B cell (primary cell): ENCODE data around the gene C17orf100. TPM values are rescaled to one million over a fixed set of nuclear protein-coding genes. Genes with fewer than 3 reads are reported as not detected.
"Not testable (repeated sequence)": the region's sequence is repeated elsewhere in the genome, so short reads cannot be mapped to it uniquely, and the experiment has no call there.

Experiments
- ATAC-seq: fragments of 200-7000 bp; cut with Tn5 transposase; one replicate; pipeline ENCODE4 v1.10.0; 2021; ENCODE audit warnings: low read depth, mild to moderate bottlenecking, moderate number of reproducible peaks, moderate library complexity
- CTCF ChIA-PET: fragments of 350-600 bp; sonication (Branson Sonifier 250); formaldehyde crosslinking; loops from one replicate; lab custom pipeline; 2021; ENCODE audit warnings: antibody characterized with exemption, inconsistent platforms; lab: Charles Lee
- POLR2A ChIA-PET: fragments of 350-600 bp; sonication (Branson Sonifier 250); formaldehyde crosslinking; loops from one replicate; lab custom pipeline; 2021; ENCODE audit warnings: antibody characterized with exemption; lab: Charles Lee
- DNase-seq: peaks from one replicate; pipeline ENCODE4 v3.0.0; 2013
- H2AFZ ChIP-seq: 2 replicates; pipeline ENCODE4 v1.6.1; 2012; ENCODE audit warnings: mild to moderate bottlenecking, low read depth, low read length; ENCODE audit not compliant: insufficient read depth, poor library complexity, severe bottlenecking
- H3K27ac ChIP-seq, 2 donors: 1 replicate in 1 of 2; 2 replicates in 1 of 2; pipeline ENCODE4 v1.5.1; 2012 to 2013; ENCODE audit warnings: low read length in 2 of 2, mild to moderate bottlenecking in 2 of 2, moderate library complexity in 1 of 2
- H3K27me3 ChIP-seq, 4 experiments: fragments of 200-600 bp in 1 of 4; sonication (generic) in 1 of 4; replicated peaks in 1 of 4; 1 replicate in 2 of 4; 2 replicates in 2 of 4; pipeline versions ENCODE4 v1.6.1 to v1.7.0; 2013 to 2016; ENCODE audit warnings: low read length in 3 of 4, mild to moderate bottlenecking in 2 of 4, mixed read lengths in 1 of 4, moderate library complexity in 1 of 4; ENCODE audit not compliant: insufficient read depth in 4 of 4, control insufficient read depth in 3 of 4; ENCODE audit errors: control extremely low read depth in 1 of 4
- H3K36me3 ChIP-seq, 2 experiments: replicated peaks in 1 of 2; 1 replicate in 1 of 2; 2 replicates in 1 of 2; pipeline versions ENCODE4 v1.6.1 to v1.7.1; 2013; ENCODE audit warnings: low read length in 1 of 2; ENCODE audit not compliant: insufficient read depth in 2 of 2, control insufficient read depth in 1 of 2; ENCODE audit errors: control extremely low read depth in 1 of 2, extremely low read depth in 1 of 2
- H3K4me1 ChIP-seq, 2 donors: fragments of 200-600 bp in 1 of 2; sonication (generic) in 1 of 2; 1 replicate in 1 of 2; 2 replicates in 1 of 2; pipeline versions ENCODE4 v1.5.1 to v1.6.1; 2013 to 2017; ENCODE audit warnings: low read length in 2 of 2; ENCODE audit not compliant: control insufficient read depth in 2 of 2, insufficient read depth in 2 of 2
- H3K4me2 ChIP-seq: replicated peaks from 2 replicates; pipeline ENCODE3; 2012; ENCODE audit warnings: mild to moderate bottlenecking, low read depth, low read length; ENCODE audit not compliant: poor library complexity, severe bottlenecking
- H3K4me3 ChIP-seq, 5 experiments: fragments of 200-600 bp in 1 of 5; sonication (generic) in 1 of 5; 1 replicate in 3 of 5; 2 replicates in 2 of 5; pipeline versions ENCODE4 v1.5.1 to v1.7.0; 2011 to 2016; ENCODE audit warnings: low read length in 4 of 5, mild to moderate bottlenecking in 4 of 5, low read depth in 2 of 5, control low read depth in 1 of 5, moderate library complexity in 1 of 5; ENCODE audit not compliant: insufficient read depth in 1 of 5; ENCODE audit errors: control extremely low read depth in 1 of 5, extremely low read depth in 1 of 5
- H3K79me2 ChIP-seq: fragments of 200-600 bp; sonication (generic); one replicate; pipeline ENCODE4 v1.6.0; 2016; ENCODE audit warnings: low read length; ENCODE audit not compliant: control insufficient read depth, insufficient read depth
- H3K9ac ChIP-seq: fragments of 200-600 bp; sonication (generic); 2 replicates; pipeline ENCODE4 v1.6.1; 2017; ENCODE audit warnings: mild to moderate bottlenecking, low read length, moderate library complexity
- H3K9me3 ChIP-seq, 3 donors: one replicate each; pipeline versions ENCODE4 v1.6.1 to v1.7.1; 2013; ENCODE audit warnings: low read length in 2 of 3; ENCODE audit not compliant: control insufficient read depth in 2 of 3, insufficient read depth in 1 of 3; ENCODE audit errors: control extremely low read depth in 1 of 3
- H4K20me1 ChIP-seq: 2 replicates; pipeline ENCODE4 v1.6.0; 2012; ENCODE audit warnings: mild to moderate bottlenecking, low read length; ENCODE audit not compliant: insufficient read depth, control insufficient read depth, poor library complexity, severe bottlenecking
- H3K27ac Mint-ChIP-seq: one replicate; pipeline ENCODE4 v1.8.0; 2021; ENCODE audit warnings: mixed read lengths
- H3K27me3 Mint-ChIP-seq: one replicate; pipeline ENCODE4 v1.8.0; 2021; ENCODE audit warnings: mixed read lengths
- H3K4me1 Mint-ChIP-seq: one replicate; pipeline ENCODE4 v1.8.0; 2021; ENCODE audit warnings: mixed read lengths
- H3K4me3 Mint-ChIP-seq: one replicate; pipeline ENCODE4 v1.8.0; 2021; ENCODE audit warnings: mixed read lengths
- H3K9me3 Mint-ChIP-seq: one replicate; pipeline ENCODE4 v1.8.0; 2022; ENCODE audit warnings: mixed read lengths; ENCODE audit not compliant: insufficient read depth
- EZH2 ChIP-seq: IDR thresholded peaks from 2 replicates; pipeline ENCODE4 v1.6.1; 2012; ENCODE audit warnings: borderline replicate concordance, low read depth, mild to moderate bottlenecking, moderate library complexity, low read length; ENCODE audit not compliant: insufficient read depth, poor library complexity, severe bottlenecking
- WGBS: methylation state at CpG from one replicate; pipeline ENCODE4 v1.1.5; 2013; ENCODE audit warnings: missing lambda C conversion rate; ENCODE audit not compliant: insufficient coverage; 5-methylcytosine and 5-hydroxymethylcytosine counted together
- intact Hi-C: fragments of 100-400 bp; cut with micrococcal nuclease; formaldehyde crosslinking; loops from one replicate; pipeline ENCODE4 v1.10.0; 2022
- polyA plus RNA-seq: library from polyadenylated mRNA; depleted of rRNA; stranded (reverse); fragments of >200 nt; gene quantifications from 2 replicates; pipeline ENCODE4 v1.2.3, GENCODE V29; 2012
- total RNA-seq, 2 donors: library from RNA; stranded (reverse); fragments of 120-200 nt in 1 of 2; gene quantifications; 1 replicate in 1 of 2; 2 replicates in 1 of 2; pipeline versions ENCODE4 v1.2.3 to v1.2.4, GENCODE V29; 2013 to 2022
- TF ChIP-seq, protein P1 (sequence below): fragments of 200-600 bp; IDR thresholded peaks from one replicate; pipeline ENCODE4 v1.8.0; 2022; ENCODE audit warnings: antibody characterized with exemption, mild to moderate bottlenecking

C17orf100 gene
- total and polyA plus RNA-seq, 2 donors (not counting 1 experiment from before 2014, with no cell fraction given): 3.7 to 11.6 TPM

DNA sequence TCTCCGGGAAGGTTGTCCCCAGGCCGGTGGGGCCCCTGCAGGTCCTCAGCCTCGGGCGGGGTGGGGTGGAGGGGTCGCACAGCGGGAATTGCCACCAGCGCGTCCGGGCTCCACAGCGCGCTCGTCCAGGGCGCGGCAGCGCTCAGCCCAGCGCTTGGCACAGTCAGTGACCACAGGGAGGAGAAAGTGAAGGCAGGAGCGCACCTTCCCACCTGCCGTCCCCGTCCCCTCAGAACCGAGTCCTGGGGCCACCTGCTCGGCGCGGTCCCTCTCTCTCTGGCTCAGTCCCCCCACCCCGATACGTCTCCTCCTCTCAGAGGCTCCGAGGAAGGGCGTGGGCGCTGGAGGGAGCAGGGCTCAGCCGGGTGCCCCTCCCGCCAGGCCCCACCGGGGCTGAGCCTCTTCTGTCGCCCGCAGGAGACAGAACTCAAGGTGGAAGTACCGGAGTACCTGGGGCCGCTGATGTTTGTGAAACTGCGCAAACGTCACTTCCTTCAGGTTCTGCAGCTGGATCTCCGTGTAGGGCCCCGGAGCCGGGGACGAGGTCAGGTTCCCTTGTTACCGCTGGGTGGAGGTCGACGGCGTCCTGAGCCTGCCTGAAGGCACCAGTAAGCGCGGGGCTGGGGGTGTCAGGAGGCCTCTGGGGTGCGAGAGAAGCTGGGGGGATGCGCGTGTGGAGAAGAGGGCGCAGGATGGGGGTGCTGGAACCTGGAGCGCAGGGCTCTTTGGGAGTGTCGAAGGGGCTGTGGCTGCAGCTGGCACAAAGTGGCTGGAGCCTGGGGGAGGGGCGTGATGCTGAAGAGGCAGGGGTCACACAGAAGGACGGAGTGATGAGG is 5.5 kb downstream of the C17orf100 start:
- Histone ChIP-seq H3K27ac (peak overlapping the region; percentile 25 to 67), H3K9ac (peak overlapping the region; percentile 75), H3K4me1 (peaks cover 51 to 80% of the 10 kb centered on the region in 2 donors), H2AFZ (peak overlapping the region; percentile 79), H3K79me2 (peaks cover 19% of the 10 kb centered on the region), H3K4me2 (peak overlapping the region; percentile 86), H3K4me3 (peak overlapping the region in 4 of 5 experiments; percentile 42 to 73 (median 64))
- Mint-ChIP-seq H3K27ac (peak overlapping the region; percentile 94), H3K4me3 (peak overlapping the region; percentile 94), H3K4me1 (peaks cover 74% of the 10 kb centered on the region)
- DNase-seq: peak; percentile 85
- ChIA-PET CTCF (interaction anchor here (0.6 to 2.0 kb wide), 3 partner anchors 8 to 254 kb away, joined by 3 to 6 read pairs (median 3); no protein-coding TSS in a partner anchor), POLR2A (interaction anchor here (1.0 kb wide), 1 partner anchor 17 kb away, joined by 3 read pairs; a partner anchor contains a TSS)
- not testable (repeated sequence) for H3K36me3 ChIP-seq, H3K9me3 ChIP-seq, H3K27me3 ChIP-seq, H3K27me3 Mint-ChIP-seq, H4K20me1 ChIP-seq, H3K9me3 Mint-ChIP-seq
- 8% methylated on average over 25 of the region's 55 CpGs for WGBS
- ATAC-seq: peak; percentile 73
- intact Hi-C loops: loop anchor here (2.0 to 10.0 kb wide), 4 partner anchors 16 to 1178 kb away; partner anchors contain the start of genes DERL2, KDM6B, KIAA0753 and MIS12

DNA sequence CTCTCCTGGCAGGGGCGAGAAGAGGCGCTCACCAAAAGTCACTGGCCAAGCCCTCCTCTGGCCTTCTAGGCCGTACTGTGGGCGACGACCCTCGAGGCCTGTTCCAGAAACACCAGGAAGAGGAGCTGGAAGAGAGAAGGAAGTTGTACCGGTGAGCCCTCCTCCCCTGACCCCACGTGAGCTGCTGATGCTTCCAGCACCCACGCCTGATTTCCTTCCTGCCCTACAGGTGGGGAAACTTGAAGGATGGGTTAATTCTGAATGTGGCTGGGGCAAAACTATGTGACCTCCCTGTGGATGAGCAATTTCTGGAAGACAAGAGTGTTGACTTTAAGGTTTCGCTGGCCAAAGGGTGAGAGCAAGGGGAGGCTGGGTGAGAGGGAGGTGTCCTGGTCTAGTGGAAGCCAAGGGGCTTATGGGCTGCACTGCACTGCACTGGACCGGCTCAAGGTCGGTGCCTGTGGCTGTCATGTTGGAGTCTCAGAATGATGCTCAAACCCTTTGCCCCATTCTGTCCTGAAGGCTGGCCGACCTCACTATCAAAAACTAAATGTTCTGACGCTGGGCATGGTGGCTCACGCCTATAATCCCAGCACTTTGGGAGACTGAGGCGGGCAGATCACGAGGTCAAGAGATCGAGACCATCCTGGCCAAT is 6.2 kb downstream of the C17orf100 start:
- Histone ChIP-seq H3K36me3 (no peaks in the 10 kb centered on the region), H3K27me3 (no peaks in the 10 kb centered on the region), H3K4me1 (peaks cover 51 to 80% of the 10 kb centered on the region in 2 donors), H3K79me2 (peaks cover 19% of the 10 kb centered on the region), H4K20me1 (no peaks in the 10 kb centered on the region), H3K9me3 (peaks cover 0 to 9% (median 0%) of the 10 kb centered on the region in 3 donors), H3K27ac (peak overlapping the region; percentile 25 to 67), H3K9ac (peak overlapping the region; percentile 75), H3K4me2 (peak overlapping the region; percentile 86), H3K4me3 (peak overlapping the region in 4 of 5 experiments; percentile 42 to 73 (median 64)), H2AFZ (peak overlapping the region; percentile 79)
- no peak for TF ChIP-seq EZH2
- TF ChIP-seq, protein P1, sequence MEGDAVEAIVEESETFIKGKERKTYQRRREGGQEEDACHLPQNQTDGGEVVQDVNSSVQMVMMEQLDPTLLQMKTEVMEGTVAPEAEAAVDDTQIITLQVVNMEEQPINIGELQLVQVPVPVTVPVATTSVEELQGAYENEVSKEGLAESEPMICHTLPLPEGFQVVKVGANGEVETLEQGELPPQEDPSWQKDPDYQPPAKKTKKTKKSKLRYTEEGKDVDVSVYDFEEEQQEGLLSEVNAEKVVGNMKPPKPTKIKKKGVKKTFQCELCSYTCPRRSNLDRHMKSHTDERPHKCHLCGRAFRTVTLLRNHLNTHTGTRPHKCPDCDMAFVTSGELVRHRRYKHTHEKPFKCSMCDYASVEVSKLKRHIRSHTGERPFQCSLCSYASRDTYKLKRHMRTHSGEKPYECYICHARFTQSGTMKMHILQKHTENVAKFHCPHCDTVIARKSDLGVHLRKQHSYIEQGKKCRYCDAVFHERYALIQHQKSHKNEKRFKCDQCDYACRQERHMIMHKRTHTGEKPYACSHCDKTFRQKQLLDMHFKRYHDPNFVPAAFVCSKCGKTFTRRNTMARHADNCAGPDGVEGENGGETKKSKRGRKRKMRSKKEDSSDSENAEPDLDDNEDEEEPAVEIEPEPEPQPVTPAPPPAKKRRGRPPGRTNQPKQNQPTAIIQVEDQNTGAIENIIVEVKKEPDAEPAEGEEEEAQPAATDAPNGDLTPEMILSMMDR: no peak
- DNase-seq (no peak), ATAC-seq (no peak)
- Mint-ChIP-seq H3K27ac (peak overlapping the region; percentile 94), H3K4me1 (peaks cover 74% of the 10 kb centered on the region), H3K27me3 (no peaks in the 10 kb centered on the region), H3K9me3 (no peaks in the 10 kb centered on the region), H3K4me3 (peak overlapping the region; percentile 94)
- ChIA-PET CTCF (interaction anchor here (0.6 to 2.0 kb wide), 3 partner anchors 9 to 253 kb away, joined by 3 to 6 read pairs (median 3); no protein-coding TSS in a partner anchor), POLR2A (interaction anchor here (1.0 kb wide), 1 partner anchor 18 kb away, joined by 3 read pairs; a partner anchor contains a TSS)
- intact Hi-C loops: loop anchor here (2.0 to 10.0 kb wide), 4 partner anchors 17 to 1177 kb away; partner anchors contain the start of genes DERL2, KDM6B, KIAA0753 and MIS12
- WGBS: 88% methylated on average over 7 of the region's 18 CpGs

DNA sequence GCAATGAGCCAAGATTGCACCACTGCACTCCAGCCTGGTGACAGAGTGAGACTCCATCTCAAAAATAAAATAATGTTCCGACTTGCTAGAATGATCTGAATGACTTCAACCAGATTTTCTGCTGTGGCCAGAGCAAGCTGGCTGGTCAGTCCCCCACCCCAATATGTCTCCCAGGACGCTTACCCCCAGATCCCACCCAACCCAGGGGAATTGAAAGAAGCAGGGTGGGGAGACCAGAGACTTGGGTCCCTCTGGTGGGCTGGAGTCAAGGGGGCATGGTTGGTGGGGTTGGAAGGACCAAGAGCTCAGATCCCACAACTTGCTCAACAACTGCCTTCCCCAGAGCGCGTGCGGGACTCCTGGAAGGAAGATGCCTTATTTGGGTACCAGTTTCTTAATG is 6.8 kb downstream of the C17orf100 start:
- Mint-ChIP-seq H3K27ac (peak overlapping the region; percentile 72), H3K4me3 (peak overlapping the region; percentile 94), H3K4me1 (peaks cover 72% of the 10 kb centered on the region)
- H3K4me3 ChIP-seq, POLR2A ChIA-PET, H4K20me1 ChIP-seq, H3K9me3 ChIP-seq, H3K27me3 Mint-ChIP-seq, H3K9me3 Mint-ChIP-seq, H3K27me3 ChIP-seq, ATAC-seq, H2AFZ ChIP-seq, H3K9ac ChIP-seq, H3K36me3 ChIP-seq, H3K27ac ChIP-seq: not testable (repeated sequence)
- peaks cover 20% of the 10 kb centered on the region for H3K79me2 ChIP-seq
- H3K4me1 ChIP-seq: peaks cover 46 to 76% of the 10 kb centered on the region in 2 donors
- peak; percentile 3 for DNase-seq
- H3K4me2 ChIP-seq: peak overlapping the region; percentile 86
- no CpG with 5 or more reads among the region's 5 CpGs for WGBS
- intact Hi-C loops: loop anchor here (10.0 kb wide), 3 partner anchors 1074 to 1176 kb away; partner anchors contain the start of genes DERL2, KDM6B, MIS12 and NLRP1
- CTCF ChIA-PET: interaction anchor here (2.0 kb wide), 1 partner anchor 8 kb away, joined by 6 read pairs; no protein-coding TSS in a partner anchor
